ENCODE measurements around the gene MEIOSIN. TPM values are rescaled to one million over a fixed set of nuclear protein-coding genes. Genes with fewer than 3 reads are reported as not detected.

The MEIOSIN gene
- total and polyA plus RNA-seq, 9 of the 15 experiments (the other 6 are each of a cell fraction or from before 2014, with no cell fraction given), result 0.06 to 2.0 (median 0.76) TPM

- TF ChIP-seq ZBTB12 (CRISPR knock-in tag; IDR thresholded peaks at IDR 0.05), result no peak
- TF ChIP-seq BCOR (IDR thresholded peaks at IDR 0.05), result peak; percentile 71
- peak; percentile 82 for TF ChIP-seq NFE2L1 (tag; IDR thresholded peaks at IDR 0.05; ENCODE audit: borderline replicate concordance, low read depth)
- no peak for TF ChIP-seq NFATC3 (IDR thresholded peaks at IDR 0.05)
- 0 out of 2 replicates have a peak, but pooled peaks have one; percentile 26 for TF ChIP-seq ZNF175 (CRISPR knock-in tag; IDR thresholded peaks at IDR 0.05; ENCODE audit: low read depth)
- peak; percentile 92 for TF ChIP-seq DPF2 (IDR thresholded peaks at IDR 0.05)
- peak; percentile 57 for TF ChIP-seq EP300 (IDR thresholded peaks at IDR 0.05; ENCODE audit: low read length)
- 0 out of 2 replicates have a peak, but pooled peaks have one; percentile 40 for TF ChIP-seq SMAD4 (CRISPR knock-in tag; conservative IDR thresholded peaks at IDR 0.05)
- TF ChIP-seq PBX2 (CRISPR knock-in tag; IDR thresholded peaks at IDR 0.05; ENCODE audit: low read depth), result no peak
- no peak for TF ChIP-seq PBX2 (tag; conservative IDR thresholded peaks at IDR 0.05; ENCODE audit: low read depth)
- TF ChIP-seq E2F5 (CRISPR knock-in tag; IDR thresholded peaks at IDR 0.05), result no peak
- TF ChIP-seq JUN (IDR thresholded peaks at IDR 0.05; ENCODE audit: borderline replicate concordance, low read depth, low read length), result peak; percentile 49; the same call in 1 of the 2 replicates
- no peak for TF ChIP-seq JUN (CRISPR knock-in tag; IDR thresholded peaks at IDR 0.05; ENCODE audit: borderline replicate concordance)
- TF ChIP-seq ZNF780A (CRISPR knock-in tag; IDR thresholded peaks at IDR 0.05), result no peak
- TF ChIP-seq JUND (IDR thresholded peaks at IDR 0.05; ENCODE audit: borderline replicate concordance, low read depth, low read length), result peak; percentile 87
- peak; percentile 82; the same call in 2 of the 3 replicates for TF ChIP-seq JUND (tag; IDR thresholded peaks at IDR 0.05; ENCODE audit: borderline replicate concordance, low read depth, low read length)
- TF ChIP-seq TCFL5 (CRISPR knock-in tag; conservative IDR thresholded peaks at IDR 0.05), result no peak
- 0 out of 4 replicates have a peak, but pooled peaks of 1 of the 2 experiments have one; percentile 44 for TF ChIP-seq ARNT (IDR thresholded peaks at IDR 0.05)
- TF ChIP-seq PHB2 (IDR thresholded peaks at IDR 0.05; ENCODE audit: low read depth), result no peak
- TF ChIP-seq RFX1 (IDR thresholded peaks at IDR 0.05), result no peak
- TF ChIP-seq ARID4B (CRISPR knock-in tag; IDR thresholded peaks at IDR 0.05), result no peak
Measured at GRCh38 chr19:45809643-45810159, 76.5 kb downstream of the MEIOSIN start (continued).
